Smooth muscle cell (in vitro differentiated cells): ENCODE measurements around the gene BCL2L12. TPM values are rescaled to one million over a fixed set of nuclear protein-coding genes. Genes with fewer than 3 reads are reported as not detected.

Experiments
- DNase-seq: peaks from one replicate; lab custom pipeline; 2025; ENCODE audit not compliant: unreplicated experiment; lab: John Stamatoyannopoulos, UW
- H2AFZ ChIP-seq: fragments of 200-600 bp; sonication (generic); 2 replicates; pipeline ENCODE4 v1.6.0; 2016; ENCODE audit warnings: antibody characterized with exemption, low read depth, mild to moderate bottlenecking
- H3F3A ChIP-seq: fragments of 200-600 bp; sonication (generic); 2 replicates; pipeline ENCODE4 v1.6.0; 2017; ENCODE audit warnings: antibody characterized with exemption, low read depth
- H3K27ac ChIP-seq: fragments of 200-600 bp; sonication (generic); 2 replicates; pipeline ENCODE4 v1.5.1; 2016; ENCODE audit warnings: low read depth, mild to moderate bottlenecking
- H3K27me3 ChIP-seq: fragments of 200-600 bp; sonication (generic); 2 replicates; pipeline ENCODE4 v1.6.1; 2016; ENCODE audit warnings: low read depth, mild to moderate bottlenecking
- H3K36me3 ChIP-seq: fragments of 200-600 bp; sonication (generic); 2 replicates; pipeline ENCODE4 v1.5.1; 2016; ENCODE audit warnings: low read depth
- H3K4me1 ChIP-seq: fragments of 200-600 bp; sonication (generic); 2 replicates; pipeline ENCODE4 v1.5.1; 2016; ENCODE audit warnings: low read depth
- H3K4me2 ChIP-seq: fragments of 200-600 bp; sonication (generic); 2 replicates; pipeline ENCODE4 v1.6.0; 2016; ENCODE audit warnings: mild to moderate bottlenecking
- H3K4me3 ChIP-seq: fragments of 200-600 bp; sonication (generic); 2 replicates; pipeline ENCODE4 v1.5.1; 2016; ENCODE audit warnings: mild to moderate bottlenecking
- H3K79me2 ChIP-seq: fragments of 200-600 bp; sonication (generic); 2 replicates; pipeline ENCODE4 v1.6.0; 2016; ENCODE audit warnings: low read depth, mild to moderate bottlenecking
- H3K9ac ChIP-seq: fragments of 200-600 bp; sonication (generic); 2 replicates; pipeline ENCODE4 v1.6.0; 2016; ENCODE audit warnings: low read depth
- H3K9me3 ChIP-seq: fragments of 200-600 bp; sonication (generic); replicated peaks from 2 replicates; pipeline ENCODE4 v1.5.1; 2016; ENCODE audit warnings: low read depth
- H4K20me1 ChIP-seq: fragments of 200-600 bp; sonication (generic); 2 replicates; pipeline ENCODE4 v1.6.0; 2016; ENCODE audit warnings: low read depth
- CTCF ChIP-seq: fragments of 200-600 bp; sonication (generic); IDR thresholded peaks from 2 replicates; pipeline ENCODE4 v1.5.1; 2017; ENCODE audit warnings: borderline replicate concordance, mild to moderate bottlenecking, antibody characterized with exemption; ENCODE audit not compliant: insufficient read depth, poor library complexity, severe bottlenecking
- WGBS: methylation state at CpG from one replicate; pipeline ENCODE4 v1.1.7; 2016; ENCODE audit warnings: low lambda C conversion rate; 5-methylcytosine and 5-hydroxymethylcytosine counted together
- polyA plus RNA-seq: library from polyadenylated mRNA; unstranded; fragments of >200 nt; fragmentation: Nextera tagmentation; extraction: Ambion mirVana; gene quantifications from 2 replicates; pipeline ENCODE4 v1.2.1, GENCODE V29; 2016
- total RNA-seq: library from RNA; depleted of rRNA; stranded (reverse); fragments of >200 nt; gene quantifications from 2 replicates; pipeline ENCODE4 v1.2.3, GENCODE V29; 2014

The BCL2L12 gene
- total and polyA plus RNA-seq, 2 experiments from 2014 or later, result 10.8 to 34.0 TPM

GRCh38 chr19:49655570-49656455 lies 9.9 kb upstream of the BCL2L12 start:
- H3K27me3 ChIP-seq, result no peaks in the 10 kb centered on the region
- no peak overlapping the region for H2AFZ ChIP-seq
- no peaks in the 10 kb centered on the region for H3F3A ChIP-seq
- no peak overlapping the region for H3K4me3 ChIP-seq
- no peak overlapping the region for H3K9ac ChIP-seq
- DNase-seq, result no peak
- no peaks in the 10 kb centered on the region for H3K36me3 ChIP-seq
- TF ChIP-seq CTCF, result no peak
- H4K20me1 ChIP-seq, result peaks cover 20% of the 10 kb centered on the region
- H3K27ac ChIP-seq, result no peak overlapping the region
- no peaks in the 10 kb centered on the region for H3K79me2 ChIP-seq
- no peaks in the 10 kb centered on the region for H3K9me3 ChIP-seq
- no peaks in the 10 kb centered on the region for H3K4me1 ChIP-seq
- 96% methylated on average over 23 of the region's 23 CpGs for WGBS
- H3K4me2 ChIP-seq, result no peak overlapping the region

GRCh38 chr19:49656456-49657109 lies 9.2 kb upstream of the BCL2L12 start:
- Histone ChIP-seq H3K36me3 (no peaks in the 10 kb centered on the region), H4K20me1 (peaks cover 27% of the 10 kb centered on the region), H3F3A (no peaks in the 10 kb centered on the region), H3K27ac (no peak overlapping the region), H3K9ac (no peak overlapping the region), H3K9me3 (no peaks in the 10 kb centered on the region), H3K27me3 (no peaks in the 10 kb centered on the region), H3K79me2 (no peaks in the 10 kb centered on the region), H3K4me2 (no peak overlapping the region), H2AFZ (no peak overlapping the region), H3K4me1 (no peaks in the 10 kb centered on the region), H3K4me3 (no peak overlapping the region)
- WGBS, result 95% methylated on average over 17 of the region's 17 CpGs
- no peak for DNase-seq
- TF ChIP-seq CTCF, result no peak

GRCh38 chr19:49657493-49658138 lies 8.1 kb upstream of the BCL2L12 start:
- Histone ChIP-seq H3K4me2 (no peak overlapping the region), H3K9ac (no peak overlapping the region), H3F3A (no peaks in the 10 kb centered on the region), H2AFZ (no peak overlapping the region), H4K20me1 (peaks cover 27% of the 10 kb centered on the region), H3K4me1 (no peaks in the 10 kb centered on the region), H3K79me2 (no peaks in the 10 kb centered on the region), H3K36me3 (no peaks in the 10 kb centered on the region), H3K4me3 (no peak overlapping the region), H3K9me3 (no peaks in the 10 kb centered on the region), H3K27ac (no peak overlapping the region), H3K27me3 (no peaks in the 10 kb centered on the region)
- 97% methylated on average over 22 of the region's 22 CpGs for WGBS
- no peak for DNase-seq
- no peak for TF ChIP-seq CTCF
